MM.1S (cell line): ENCODE data around the gene MAGI2.

Experiments
- DNase-seq: peaks from one replicate; pipeline ENCODE4 v3.0.0-alpha.2; 2015
- H2AFZ ChIP-seq: fragments of 300-600 bp; sonication (generic); 2 replicates; pipeline ENCODE4 v1.6.0; 2016; ENCODE audit warnings: antibody characterized with exemption, low read length
- H3F3A ChIP-seq: fragments of 300-600 bp; sonication (generic); 2 replicates; pipeline ENCODE4 v1.6.1; 2016; ENCODE audit warnings: mild to moderate bottlenecking, antibody characterized with exemption, low read length, moderate library complexity, mixed read lengths; ENCODE audit not compliant: insufficient read depth
- H3K27ac ChIP-seq: fragments of 300-600 bp; sonication (generic); 2 replicates; pipeline ENCODE4 v1.5.1; 2016; ENCODE audit warnings: mild to moderate bottlenecking, low read length
- H3K27me3 ChIP-seq: fragments of 300-600 bp; sonication (generic); replicated peaks from 2 replicates; pipeline ENCODE4 v1.6.0; 2016; ENCODE audit warnings: low read length; ENCODE audit not compliant: insufficient read depth
- H3K36me3 ChIP-seq: fragments of 300-600 bp; sonication (generic); replicated peaks from 2 replicates; pipeline ENCODE4 v1.6.1; 2016; ENCODE audit warnings: mild to moderate bottlenecking, low read length, mixed read lengths; ENCODE audit not compliant: insufficient read depth
- H3K4me1 ChIP-seq: fragments of 300-600 bp; sonication (generic); 2 replicates; pipeline ENCODE4 v1.6.1; 2016; ENCODE audit warnings: low read length, mixed read lengths
- H3K4me2 ChIP-seq: fragments of 300-600 bp; sonication (generic); 2 replicates; pipeline ENCODE4 v1.6.0; 2016; ENCODE audit warnings: low read depth, low read length
- H3K4me3 ChIP-seq: fragments of 300-600 bp; sonication (generic); 2 replicates; pipeline ENCODE4 v1.5.1; 2016; ENCODE audit warnings: low read length, mixed read lengths
- H3K79me2 ChIP-seq: fragments of 300-600 bp; sonication (generic); 2 replicates; pipeline ENCODE4 v1.6.1; 2016; ENCODE audit warnings: mixed run types, low read length, mixed read lengths
- H3K9ac ChIP-seq: fragments of 300-600 bp; sonication (generic); 2 replicates; pipeline ENCODE4 v1.6.1; 2016; ENCODE audit warnings: low read length, mixed read lengths
- H3K9me2 ChIP-seq: fragments of 300-600 bp; sonication (generic); replicated peaks from 2 replicates; pipeline ENCODE4 v1.6.1; 2016; ENCODE audit warnings: mild to moderate bottlenecking, low read length, mixed read lengths; ENCODE audit not compliant: insufficient read depth
- H3K9me3 ChIP-seq: fragments of 300-600 bp; sonication (generic); replicated peaks from 2 replicates; pipeline ENCODE4 v1.6.1; 2016; ENCODE audit warnings: mild to moderate bottlenecking, low read length, mixed read lengths; ENCODE audit not compliant: insufficient read depth
- H4K20me1 ChIP-seq: fragments of 300-600 bp; sonication (generic); 2 replicates; pipeline ENCODE4 v1.6.1; 2016; ENCODE audit warnings: mild to moderate bottlenecking, low read length, moderate library complexity, mixed read lengths; ENCODE audit not compliant: insufficient read depth
- CTCF ChIP-seq: fragments of 300-600 bp; sonication (generic); IDR thresholded peaks from 2 replicates; pipeline ENCODE4 v1.5.1; 2016; ENCODE audit warnings: antibody characterized with exemption, low read length, mixed read lengths
- EZH2 ChIP-seq: fragments of 300-600 bp; sonication (generic); optimal IDR thresholded peaks from 2 replicates; pipeline ENCODE3; 2017; ENCODE audit warnings: low read depth, mild to moderate bottlenecking, antibody characterized with exemption, low read length, mixed read lengths
- EZH2phosphoT487 ChIP-seq: fragments of 300-600 bp; sonication (generic); IDR thresholded peaks from 2 replicates; pipeline ENCODE4 v1.6.1; 2018; ENCODE audit warnings: antibody characterized with exemption, low read length

The MAGI2 gene

GRCh38 chr7:78996013-78996412 is 457.5 kb downstream of the MAGI2 start:
- no peaks in the 10 kb centered on the region for H3K79me2 ChIP-seq
- no peaks in the 10 kb centered on the region for H3F3A ChIP-seq
- H4K20me1 ChIP-seq = no peaks in the 10 kb centered on the region
- H3K9me3 ChIP-seq = no peaks in the 10 kb centered on the region
- peaks cover 5% of the 10 kb centered on the region; the same call in 1 of the 2 replicates for H3K4me1 ChIP-seq
- H3K4me2 ChIP-seq = no peak overlapping the region
- H3K27ac ChIP-seq = no peak overlapping the region
- no peaks in the 10 kb centered on the region for H3K9me2 ChIP-seq
- no peaks in the 10 kb centered on the region for H3K36me3 ChIP-seq
- no peak overlapping the region for H2AFZ ChIP-seq
- no peak overlapping the region for H3K4me3 ChIP-seq
- H3K9ac ChIP-seq = no peak overlapping the region
- H3K27me3 ChIP-seq = no peaks in the 10 kb centered on the region
- no peak for DNase-seq
- TF ChIP-seq CTCF = no peak
- TF ChIP-seq EZH2phosphoT487 = no peak
- no peak for TF ChIP-seq EZH2

- H3K9me2 ChIP-seq = no peaks in the 10 kb centered on the region
- no peaks in the 10 kb centered on the region for H3K27me3 ChIP-seq
- no peaks in the 10 kb centered on the region for H3K9me3 ChIP-seq
- no peaks in the 10 kb centered on the region for H3K79me2 ChIP-seq
- H2AFZ ChIP-seq = peak overlapping the region; percentile 26; the same call in 1 of the 2 replicates
- TF ChIP-seq EZH2 = no peak
- TF ChIP-seq CTCF = no peak
- no peak for TF ChIP-seq EZH2phosphoT487
- peaks cover 5% of the 10 kb centered on the region; the same call in 1 of the 2 replicates for H3K4me1 ChIP-seq
- H3F3A ChIP-seq = no peaks in the 10 kb centered on the region
- 0 out of 2 replicates have a peak overlapping the region, but pooled peaks have one; percentile 5 for H3K4me2 ChIP-seq
- H3K9ac ChIP-seq = no peak overlapping the region
- peak; percentile 57 for DNase-seq
- H4K20me1 ChIP-seq = no peaks in the 10 kb centered on the region
- no peak overlapping the region for H3K27ac ChIP-seq
- no peaks in the 10 kb centered on the region for H3K36me3 ChIP-seq
- H3K4me3 ChIP-seq = no peak overlapping the region
Observed at GRCh38 chr7:78993341-78993740, 460.1 kb downstream of the MAGI2 start.

- H3K27me3 ChIP-seq = no peaks in the 10 kb centered on the region
- H3K9me2 ChIP-seq = no peaks in the 10 kb centered on the region
- H3K27ac ChIP-seq = no peak overlapping the region
- H3K79me2 ChIP-seq = no peaks in the 10 kb centered on the region
- TF ChIP-seq EZH2 = no peak
- TF ChIP-seq EZH2phosphoT487 = no peak
- TF ChIP-seq CTCF = no peak
- no peak overlapping the region for H2AFZ ChIP-seq
- H3K36me3 ChIP-seq = no peaks in the 10 kb centered on the region
- no peak overlapping the region for H3K4me2 ChIP-seq
- DNase-seq = no peak
- H4K20me1 ChIP-seq = no peaks in the 10 kb centered on the region
- no peaks in the 10 kb centered on the region for H3F3A ChIP-seq
- no peaks in the 10 kb centered on the region for H3K4me1 ChIP-seq
- no peak overlapping the region for H3K4me3 ChIP-seq
- no peak overlapping the region for H3K9ac ChIP-seq
- H3K9me3 ChIP-seq = no peaks in the 10 kb centered on the region
Observed at GRCh38 chr7:78985509-78985908, 468.0 kb downstream of the MAGI2 start.
